HG02623 (cell line): ENCODE measurements around the gene DDX50.
A peak's percentile ranks its signal among the peaks of the same experiment; 100 is the strongest.
"Not testable (repeated sequence)": the region's sequence is repeated elsewhere in the genome, so short reads cannot be mapped to it uniquely, and the experiment has no call there.

Source experiments
- ATAC-seq: cut with Tn5 transposase; IDR thresholded peaks from one replicate; pipeline ENCODE4 v1.9.1; 2021; ENCODE audit warnings: moderate library complexity; ENCODE audit not compliant: unreplicated experiment

The DDX50 gene

DNA sequence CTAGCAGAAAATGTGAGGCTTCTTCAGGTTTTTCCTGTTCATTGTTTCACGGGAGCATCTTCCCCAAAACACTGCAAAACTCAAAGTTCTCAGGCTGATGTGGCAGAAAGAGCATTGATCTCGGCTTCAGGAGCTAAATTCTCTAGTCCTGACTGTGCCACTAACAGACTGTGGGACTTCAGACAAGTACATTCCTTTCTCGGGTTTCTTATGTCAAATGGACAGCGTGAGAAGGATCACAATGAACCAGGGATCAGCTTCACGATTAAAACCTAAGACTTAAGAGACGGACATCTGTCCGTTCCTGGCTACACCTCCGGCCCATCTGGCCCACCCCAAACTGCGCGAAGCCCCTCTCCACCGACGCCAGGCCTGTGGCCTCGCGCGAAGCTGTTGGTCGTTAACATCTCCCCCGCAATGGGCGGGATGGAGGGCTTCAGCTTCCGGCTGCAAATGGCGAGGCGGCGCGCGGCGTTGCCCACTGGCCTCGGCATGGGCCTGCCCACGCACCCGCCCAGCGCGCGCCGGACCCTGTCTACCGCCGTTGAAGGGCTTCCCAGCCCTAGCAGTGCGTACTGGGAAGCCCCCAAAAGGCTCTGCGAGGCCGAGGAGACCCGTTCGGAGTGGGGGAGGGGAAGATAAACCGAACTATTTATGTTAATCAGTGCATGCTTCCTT lies 549 bp upstream of the DDX50 start:
- ATAC-seq: peak; percentile 39

DNA sequence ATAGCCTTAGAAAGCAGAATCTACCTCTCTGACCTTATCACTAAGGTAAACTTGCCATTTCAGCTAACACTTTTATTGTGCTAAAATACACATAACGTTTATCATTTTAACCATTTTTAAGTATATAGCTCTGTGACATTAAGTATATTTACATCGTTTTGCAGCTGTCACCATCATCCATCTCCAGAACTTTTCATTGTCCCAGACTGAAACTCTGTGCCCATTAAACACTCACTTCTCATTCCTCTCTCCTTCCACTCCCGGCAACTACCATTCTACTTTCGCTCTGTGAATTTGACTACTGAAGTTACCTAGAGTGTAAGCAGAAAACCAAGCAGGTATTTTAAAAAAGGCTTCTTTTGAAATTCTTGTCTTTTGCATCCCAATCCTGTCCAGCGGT lies 1.3 kb downstream of the DDX50 start:
- no peak for ATAC-seq

DNA sequence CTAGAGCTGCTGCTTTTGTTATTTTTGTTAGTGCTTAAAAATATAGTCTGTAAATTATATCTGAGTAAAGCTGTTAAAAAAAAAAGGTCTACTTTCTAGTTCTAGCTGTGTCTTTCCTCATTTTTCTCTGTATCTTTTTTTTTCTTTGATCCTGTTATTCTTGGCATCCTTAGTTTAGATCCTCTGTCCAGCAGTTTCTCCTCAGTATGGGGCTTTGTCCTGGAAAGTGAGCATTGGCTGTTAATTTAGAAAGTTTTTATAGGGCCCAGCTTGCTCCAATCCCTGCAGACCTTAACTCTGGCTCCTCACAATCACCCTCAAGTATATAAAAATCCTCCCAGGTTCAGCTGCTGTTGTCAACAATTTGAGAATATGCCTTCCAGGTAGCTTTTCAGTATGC lies 23.5 kb downstream of the DDX50 start:
- ATAC-seq: no peak

DNA sequence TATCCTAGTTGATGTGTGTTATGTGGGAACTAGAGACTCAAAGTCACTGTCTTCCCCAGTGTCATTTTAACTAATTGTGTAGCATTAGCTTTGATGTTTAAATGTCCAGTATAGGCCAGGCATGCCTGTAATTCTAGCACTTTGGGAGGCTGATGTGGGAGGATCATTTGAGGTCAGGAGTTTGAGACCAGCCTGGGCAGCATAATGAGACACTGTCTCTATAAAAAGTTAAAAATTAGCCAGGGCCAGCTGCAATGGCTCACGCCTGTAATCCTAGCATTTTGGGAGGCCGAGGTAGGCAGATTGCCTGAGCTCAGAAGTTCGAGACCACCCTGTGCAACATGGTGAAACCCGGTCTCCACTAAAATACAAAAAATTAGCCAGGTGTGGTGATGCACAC lies 24.4 kb downstream of the DDX50 start:
- no peak for ATAC-seq

DNA sequence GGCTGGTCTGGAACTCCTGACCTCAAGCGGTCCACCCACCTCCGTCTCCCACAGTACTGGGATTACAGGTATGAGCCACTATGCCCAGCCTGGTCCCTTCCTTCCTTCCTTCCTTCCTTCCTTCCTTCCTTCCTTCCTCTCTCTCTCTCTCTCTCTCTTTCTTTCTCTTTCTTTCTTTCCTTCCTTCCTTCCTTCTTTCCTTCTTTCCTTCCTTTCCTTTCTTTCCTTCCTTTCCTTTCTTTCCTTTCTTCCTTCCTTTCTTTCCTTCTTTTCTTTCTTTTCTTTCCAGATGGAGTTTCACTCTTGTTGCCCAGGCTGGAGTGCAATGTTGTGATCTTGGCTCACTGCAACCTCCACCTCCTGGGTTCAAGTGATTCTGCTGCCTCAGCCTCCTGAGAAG lies 28.0 kb downstream of the DDX50 start:
- ATAC-seq: not testable (repeated sequence)

DNA sequence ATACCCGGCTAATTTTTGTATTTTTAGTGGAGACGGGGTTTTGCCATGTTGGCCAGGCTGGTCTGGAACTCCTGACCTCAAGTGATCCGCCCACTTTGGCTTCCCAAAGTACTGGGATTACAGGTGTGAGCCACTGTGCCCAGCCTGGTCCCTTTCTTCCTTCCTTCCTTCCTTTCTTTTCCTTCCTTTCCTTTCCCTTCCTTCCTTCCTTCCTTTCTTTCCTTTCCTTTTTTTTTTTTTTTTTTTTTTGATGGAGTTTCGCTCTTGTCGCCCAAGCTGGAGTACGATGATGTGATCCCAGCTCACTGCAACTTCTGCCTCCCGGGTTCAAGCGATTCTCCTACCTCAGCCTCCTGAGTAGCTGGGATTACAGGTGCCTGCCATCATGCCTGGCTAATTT lies 28.8 kb downstream of the DDX50 start:
- ATAC-seq: not testable (repeated sequence)

DNA sequence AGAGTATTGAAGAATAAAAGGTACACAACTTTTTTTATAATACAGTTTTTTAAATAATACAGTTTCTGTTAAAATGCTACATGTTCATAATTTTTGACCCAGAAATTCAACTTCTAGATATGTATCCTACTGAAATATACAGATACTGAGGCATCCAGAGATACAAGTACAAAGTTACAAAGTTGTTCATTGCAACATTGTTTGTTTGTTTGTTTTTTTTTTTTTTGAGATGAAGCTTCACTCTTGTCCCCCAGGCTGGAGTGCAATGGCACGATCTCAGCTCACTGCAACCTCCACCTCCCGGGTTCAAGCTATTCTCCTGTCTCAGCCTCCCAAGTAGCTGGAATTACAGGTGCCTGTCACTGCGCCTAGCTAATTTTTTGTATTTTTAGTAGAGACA lies 31.7 kb downstream of the DDX50 start:
- not testable (repeated sequence) for ATAC-seq

DNA sequence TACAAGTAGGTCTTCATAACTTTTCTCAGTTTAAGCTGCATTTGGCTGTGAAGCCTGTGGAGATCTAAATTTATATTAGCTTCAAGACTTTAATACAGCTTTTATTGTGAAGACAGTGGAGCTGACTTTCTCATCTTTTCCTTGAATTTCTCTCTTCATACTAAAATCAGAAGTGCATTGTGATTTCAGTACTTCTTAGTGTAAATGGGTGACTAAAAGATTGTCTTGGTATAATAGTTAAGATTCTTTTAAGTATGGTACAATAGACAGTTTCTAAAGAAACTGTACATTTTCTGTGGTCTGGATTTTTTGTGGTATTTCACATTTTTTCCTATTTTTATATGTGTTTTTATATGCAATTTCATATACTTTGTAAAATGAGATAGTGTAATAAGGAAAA lies 33.9 kb downstream of the DDX50 start:
- no peak for ATAC-seq

DNA sequence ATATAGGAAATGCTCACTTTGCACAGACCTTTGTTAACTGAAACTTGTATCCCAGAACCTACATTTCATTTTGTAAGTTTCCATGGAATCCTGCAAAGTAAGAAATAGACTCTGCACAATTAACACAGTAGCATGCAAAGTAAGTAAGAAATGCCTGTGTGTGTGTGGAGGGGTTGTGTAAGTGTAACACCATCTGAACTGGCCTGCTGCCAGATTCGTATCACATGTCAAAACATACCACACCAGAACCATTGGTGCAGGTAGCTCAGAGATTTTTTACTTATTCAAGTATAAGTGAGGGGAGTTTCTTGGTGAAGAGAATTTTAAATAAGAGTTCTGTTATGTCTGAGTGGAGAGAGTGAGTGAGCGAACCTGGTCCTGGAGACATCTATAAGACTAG lies 37.0 kb downstream of the DDX50 start:
- no peak for ATAC-seq

DNA sequence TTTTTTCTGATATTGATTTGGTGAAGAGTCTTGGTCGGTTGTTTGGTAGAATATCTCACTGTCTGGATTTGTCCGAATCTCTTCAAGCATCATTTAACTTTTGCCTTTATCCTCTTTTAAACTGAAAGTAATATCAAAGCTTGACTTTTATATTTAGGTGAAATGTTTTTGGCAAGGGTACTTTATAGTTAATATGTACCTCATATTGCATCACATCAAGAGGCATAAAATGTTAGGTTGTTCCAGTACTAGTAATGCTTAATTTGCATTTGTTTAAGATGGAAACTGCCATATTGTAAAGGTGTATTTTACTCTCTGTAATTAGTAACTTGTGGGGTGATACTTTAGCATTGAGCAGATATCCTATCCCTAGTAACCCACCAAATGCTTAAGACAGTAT lies 37.8 kb downstream of the DDX50 start:
- no peak for ATAC-seq

DNA sequence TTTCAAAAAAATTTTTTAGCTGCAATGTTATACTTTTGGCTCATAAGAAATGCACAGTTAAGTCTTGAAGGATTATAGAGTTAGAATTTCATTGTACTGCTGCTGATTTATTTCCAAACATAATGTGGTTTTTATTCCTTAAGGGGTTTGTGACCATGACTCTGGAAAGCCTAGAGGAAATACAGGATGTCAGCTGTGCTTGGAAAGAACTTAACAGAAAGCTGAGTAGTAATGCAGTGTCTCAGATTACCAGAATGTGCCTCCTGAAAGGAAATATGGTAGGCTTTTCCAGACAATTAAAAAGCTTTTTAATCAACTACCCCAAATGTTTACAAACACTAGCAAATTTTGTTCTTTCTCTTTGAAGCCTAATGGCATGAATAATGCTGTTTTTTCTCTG lies 39.8 kb downstream of the DDX50 start:
- not testable (repeated sequence) for ATAC-seq

DNA sequence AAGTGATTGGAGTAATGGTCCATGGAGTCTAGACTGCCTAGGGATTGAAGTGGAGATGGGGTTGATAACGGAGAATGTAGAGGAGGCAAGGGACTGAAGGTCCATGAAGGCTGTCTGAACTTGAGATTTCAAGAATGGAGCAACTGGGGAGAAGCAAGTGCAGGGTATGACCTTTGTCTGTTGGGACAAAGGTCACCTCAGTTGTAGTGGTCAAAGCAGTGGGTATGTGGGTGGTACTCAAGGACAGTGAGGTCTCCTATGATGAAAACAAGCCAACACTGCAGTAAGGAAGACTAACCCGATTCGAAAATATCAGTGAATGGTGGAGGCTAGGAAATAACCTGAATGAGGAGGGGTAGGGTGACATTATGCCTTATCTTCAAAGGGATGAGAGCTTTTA lies 49.5 kb downstream of the DDX50 start:
- no peak for ATAC-seq

DNA sequence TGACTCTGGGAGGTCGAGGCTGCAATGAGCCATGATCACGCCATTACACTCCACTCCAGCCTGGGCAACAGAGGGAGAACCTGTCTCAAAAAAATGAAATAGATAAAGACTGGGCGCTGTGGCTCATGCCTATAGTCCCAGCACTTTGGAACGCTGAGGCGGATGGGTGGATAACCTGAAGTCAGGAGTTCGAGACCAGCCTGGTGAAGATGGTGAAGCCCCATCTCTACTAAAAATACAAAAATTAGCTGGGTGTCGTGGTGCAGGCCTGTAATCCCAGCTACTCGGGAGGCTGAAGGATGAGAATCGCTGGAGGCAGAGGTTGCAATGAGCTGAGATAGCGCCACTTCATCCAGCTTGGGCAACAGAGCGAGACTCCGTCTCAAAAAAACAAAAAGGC lies 53.8 kb downstream of the DDX50 start:
- ATAC-seq: no peak

DNA sequence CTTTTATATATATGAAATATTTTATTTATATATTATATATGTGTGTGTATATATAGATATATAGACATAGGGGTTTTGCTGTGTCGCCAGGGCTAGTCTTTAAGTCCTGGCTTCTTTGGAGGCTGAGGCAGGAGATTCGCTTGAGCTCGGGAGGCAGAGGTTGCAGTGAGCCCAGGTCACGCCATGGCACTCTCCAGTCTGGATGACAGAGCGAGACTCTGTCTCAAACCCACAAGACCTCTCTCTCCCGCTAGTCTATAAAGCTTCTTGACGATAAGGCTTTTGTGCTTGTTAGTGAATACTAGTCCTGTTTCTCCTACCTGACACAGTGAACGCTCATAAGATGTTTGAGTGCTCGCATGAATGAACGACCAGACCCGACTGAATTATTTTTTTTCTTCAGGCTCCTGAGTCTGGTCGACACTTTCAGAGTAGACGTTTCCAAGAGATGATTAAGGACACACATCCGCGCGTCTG lies 54.3 kb downstream of the DDX50 start:
- peak; percentile 4 for ATAC-seq

DNA sequence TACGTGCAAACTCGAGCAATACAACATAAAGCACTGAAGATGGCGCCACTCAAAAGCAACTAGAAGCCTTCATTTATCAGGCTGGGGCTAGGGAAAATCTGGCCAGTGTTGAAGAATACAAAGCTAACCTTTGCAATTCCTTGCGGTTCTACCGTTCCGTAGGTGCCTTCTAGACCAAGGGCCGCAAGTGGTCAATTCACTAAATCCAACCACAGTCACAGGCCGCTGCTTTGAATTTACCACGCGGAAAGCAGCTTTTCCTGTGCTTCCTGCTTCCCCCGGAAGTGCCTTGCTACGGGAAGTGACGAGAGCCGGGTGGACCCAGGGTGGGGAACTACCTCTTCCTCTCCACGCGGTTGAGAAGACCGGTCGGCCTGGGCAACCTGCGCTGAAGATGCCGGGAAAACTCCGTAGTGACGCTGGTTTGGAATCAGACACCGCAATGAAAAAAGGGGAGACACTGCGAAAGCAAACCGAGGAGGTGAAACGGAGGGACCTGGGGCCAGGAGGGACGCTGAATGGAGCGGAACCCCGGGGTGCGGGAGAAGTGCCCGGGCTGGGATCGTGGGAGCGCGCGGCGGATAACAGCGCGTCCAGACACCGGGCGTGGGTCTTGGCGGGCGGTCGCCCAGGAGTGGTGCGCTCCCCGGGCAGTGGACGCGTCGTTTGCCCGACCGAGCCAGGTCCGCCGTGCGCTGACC lies 54.9 kb downstream of the DDX50 start, which contains the start of gene DDX21:
DDX21 (plus strand) TSS at position 339 of the 701 bp plus-strand sequence; CDS start at position 395, 56 bp downstream.
- ATAC-seq: peak; percentile 77

DNA sequence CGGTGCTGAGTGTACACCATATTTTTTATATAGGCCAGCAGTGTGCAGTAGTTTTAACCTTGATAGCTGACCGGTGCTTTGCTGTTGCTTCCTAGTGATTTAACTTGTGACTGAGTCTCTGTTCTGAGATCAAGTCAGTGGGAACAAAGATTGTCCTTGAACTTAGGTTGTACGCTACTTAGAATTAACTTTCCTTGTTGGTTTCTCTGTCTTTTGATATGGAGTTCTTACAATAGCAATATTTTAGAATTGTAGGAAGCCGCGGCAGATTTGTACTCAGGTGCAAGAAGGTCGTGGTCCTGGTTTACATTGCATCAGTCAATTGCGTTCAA lies 56.1 kb downstream of the DDX50 start:
- ATAC-seq: no peak

DNA sequence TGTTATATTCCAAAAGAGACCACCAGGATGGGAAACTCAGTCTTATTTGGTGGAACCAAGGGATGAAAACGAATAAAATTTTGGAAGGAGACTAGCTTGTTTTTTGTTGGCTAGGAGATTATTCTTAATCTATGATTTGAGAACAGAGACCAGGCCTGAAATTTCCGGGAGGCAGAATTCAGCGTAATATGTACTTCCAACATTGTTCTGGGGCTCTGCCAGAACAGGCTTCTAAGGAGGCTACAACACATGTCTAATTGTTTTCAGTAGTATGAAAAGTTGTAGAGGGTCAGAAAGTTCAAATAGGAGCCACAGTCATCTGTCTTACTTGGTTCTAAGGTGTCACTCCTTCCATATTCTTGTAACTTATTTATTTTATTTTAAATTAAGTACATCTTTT lies 56.5 kb downstream of the DDX50 start:
- no peak for ATAC-seq

DNA sequence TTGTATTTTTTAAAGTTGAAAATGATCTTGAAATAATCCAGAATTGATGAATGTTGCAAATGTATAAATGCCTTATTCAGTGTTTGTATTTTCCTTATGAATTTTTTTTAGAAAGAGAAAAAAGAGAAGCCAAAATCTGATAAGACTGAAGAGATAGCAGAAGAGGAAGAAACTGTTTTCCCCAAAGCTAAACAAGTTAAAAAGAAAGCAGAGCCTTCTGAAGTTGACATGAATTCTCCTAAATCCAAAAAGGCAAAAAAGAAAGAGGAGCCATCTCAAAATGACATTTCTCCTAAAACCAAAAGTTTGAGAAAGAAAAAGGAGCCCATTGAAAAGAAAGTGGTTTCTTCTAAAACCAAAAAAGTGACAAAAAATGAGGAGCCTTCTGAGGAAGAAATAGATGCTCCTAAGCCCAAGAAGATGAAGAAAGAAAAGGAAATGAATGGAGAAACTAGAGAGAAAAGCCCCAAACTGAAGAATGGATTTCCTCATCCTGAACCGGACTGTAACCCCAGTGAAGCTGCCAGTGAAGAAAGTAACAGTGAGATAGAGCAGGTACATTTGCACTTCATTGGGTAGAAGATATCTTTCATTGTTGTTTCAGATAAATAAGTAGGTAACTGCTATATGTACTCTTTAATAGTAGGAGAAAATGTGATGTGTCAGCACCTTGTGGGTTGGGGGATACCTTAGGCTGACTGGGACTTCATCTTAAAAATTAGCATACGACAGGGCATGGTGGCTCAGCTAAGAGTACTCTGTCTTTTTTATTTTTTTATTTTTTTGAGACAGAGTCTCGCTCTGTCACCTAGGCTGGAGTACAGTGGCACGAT lies 58.8 kb downstream of the DDX50 start:
- ATAC-seq: no peak

DNA sequence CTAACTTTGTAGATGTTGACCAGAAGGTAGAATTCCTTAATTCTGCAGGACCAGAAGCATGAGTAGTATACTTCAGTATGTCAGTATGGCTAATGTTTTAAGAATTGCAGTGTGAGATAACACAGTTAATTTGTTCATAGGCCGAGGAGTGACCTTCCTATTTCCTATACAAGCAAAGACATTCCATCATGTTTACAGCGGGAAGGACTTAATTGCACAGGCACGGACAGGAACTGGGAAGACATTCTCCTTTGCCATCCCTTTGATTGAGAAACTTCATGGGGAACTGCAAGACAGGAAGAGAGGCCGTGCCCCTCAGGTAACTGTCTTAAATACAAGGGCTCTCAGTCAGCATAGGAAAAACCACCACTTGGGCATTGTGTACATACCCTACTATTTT lies 62.0 kb downstream of the DDX50 start:
- ATAC-seq: no peak

DNA sequence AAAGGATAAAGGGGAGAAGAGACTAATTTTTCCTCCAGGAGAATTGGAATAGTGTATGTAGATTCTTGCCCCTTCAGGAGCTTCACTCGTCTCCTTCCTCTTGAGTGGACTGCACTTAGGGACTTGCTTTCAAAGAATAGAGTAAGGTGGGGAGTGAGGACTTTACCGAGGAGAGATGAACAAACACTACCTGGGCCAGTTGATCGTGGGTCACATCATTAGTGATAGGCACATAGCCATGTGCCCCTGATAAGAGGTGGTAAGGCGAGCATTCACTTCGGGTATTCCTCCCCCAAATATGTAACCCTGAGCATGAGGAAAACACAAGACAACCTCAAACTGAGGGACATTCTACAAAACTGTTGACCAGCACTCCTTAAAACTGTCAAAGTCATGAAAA lies 72.9 kb downstream of the DDX50 start:
- no peak for ATAC-seq

DNA sequence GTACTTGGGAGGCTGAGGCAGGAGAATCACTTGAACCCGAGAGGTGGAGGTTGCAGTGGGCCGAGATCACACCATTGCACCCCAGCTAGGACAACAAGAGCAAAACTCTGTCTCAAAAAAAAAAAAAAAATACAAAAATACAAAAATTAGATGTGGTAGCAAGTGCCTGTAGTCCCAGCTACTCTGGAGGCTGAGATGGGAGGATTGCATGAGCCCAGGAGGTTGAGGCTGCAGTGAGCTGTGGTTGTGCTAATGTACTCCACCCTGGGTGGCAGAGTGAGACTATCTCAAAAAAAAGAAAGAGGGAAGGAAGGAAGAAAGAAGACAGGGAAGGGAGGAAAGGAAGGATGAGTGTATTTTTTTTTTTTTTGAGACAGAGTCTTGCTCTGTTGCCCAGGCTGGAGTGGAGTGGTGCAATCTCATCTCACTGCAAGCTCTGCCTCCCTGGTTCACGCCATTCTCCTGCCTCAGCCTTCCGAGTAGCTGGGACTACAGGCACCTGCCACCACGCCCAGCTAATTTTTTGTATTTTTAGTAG lies 74.9 kb downstream of the DDX50 start:
- not testable (repeated sequence) for ATAC-seq
